Choroid plexus epithelial cell (primary cell): ENCODE results near the gene GSAP.

ENCODE experiments used
- DNase-seq: peaks from one replicate; pipeline ENCODE4 v3.0.0-alpha.2; 2010; ENCODE audit warnings: low read depth
- H3K4me3 ChIP-seq: 2 replicates; pipeline ENCODE4 v1.5.1; 2011; ENCODE audit warnings: low read depth, mild to moderate bottlenecking, control low read depth, low read length, moderate library complexity
- TF ChIP-seq, protein P1 (sequence below): conservative IDR thresholded peaks from 2 replicates; pipeline ENCODE4 v1.5.1; 2011; ENCODE audit warnings: low read depth, mild to moderate bottlenecking, control low read depth, inconsistent platforms, low read length, moderate library complexity

GSAP gene

DNA sequence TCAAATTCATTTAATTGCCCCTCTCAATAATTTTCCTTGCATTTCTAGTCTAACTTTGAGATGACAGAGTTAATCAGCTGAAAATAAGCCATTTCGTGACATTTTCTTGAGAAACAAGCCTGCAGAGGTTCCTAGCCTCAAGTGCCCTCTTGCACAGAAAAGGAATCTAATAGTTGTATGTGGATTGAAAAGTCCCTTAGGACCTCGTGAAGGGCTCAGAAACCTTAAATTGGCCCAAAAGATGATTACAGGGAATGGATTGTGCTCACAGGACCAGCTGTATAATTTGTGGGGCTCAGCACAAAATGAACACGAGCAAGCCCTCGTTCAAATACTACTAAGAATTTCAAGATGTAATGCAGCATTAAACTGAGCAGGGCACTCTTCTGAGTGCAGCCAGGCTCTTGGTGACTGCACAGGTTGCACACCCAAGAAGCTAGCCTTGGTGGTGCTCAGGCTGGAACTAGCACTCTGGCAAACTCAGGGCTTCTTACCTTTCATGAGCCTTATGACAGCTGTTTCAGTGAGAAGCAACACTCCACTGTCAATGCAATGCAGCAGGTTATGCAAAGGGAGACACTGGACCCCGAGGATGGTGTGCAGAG lies 102.2 kb downstream of the GSAP start:
- TF ChIP-seq, protein P1, sequence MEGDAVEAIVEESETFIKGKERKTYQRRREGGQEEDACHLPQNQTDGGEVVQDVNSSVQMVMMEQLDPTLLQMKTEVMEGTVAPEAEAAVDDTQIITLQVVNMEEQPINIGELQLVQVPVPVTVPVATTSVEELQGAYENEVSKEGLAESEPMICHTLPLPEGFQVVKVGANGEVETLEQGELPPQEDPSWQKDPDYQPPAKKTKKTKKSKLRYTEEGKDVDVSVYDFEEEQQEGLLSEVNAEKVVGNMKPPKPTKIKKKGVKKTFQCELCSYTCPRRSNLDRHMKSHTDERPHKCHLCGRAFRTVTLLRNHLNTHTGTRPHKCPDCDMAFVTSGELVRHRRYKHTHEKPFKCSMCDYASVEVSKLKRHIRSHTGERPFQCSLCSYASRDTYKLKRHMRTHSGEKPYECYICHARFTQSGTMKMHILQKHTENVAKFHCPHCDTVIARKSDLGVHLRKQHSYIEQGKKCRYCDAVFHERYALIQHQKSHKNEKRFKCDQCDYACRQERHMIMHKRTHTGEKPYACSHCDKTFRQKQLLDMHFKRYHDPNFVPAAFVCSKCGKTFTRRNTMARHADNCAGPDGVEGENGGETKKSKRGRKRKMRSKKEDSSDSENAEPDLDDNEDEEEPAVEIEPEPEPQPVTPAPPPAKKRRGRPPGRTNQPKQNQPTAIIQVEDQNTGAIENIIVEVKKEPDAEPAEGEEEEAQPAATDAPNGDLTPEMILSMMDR, result no peak

DNA sequence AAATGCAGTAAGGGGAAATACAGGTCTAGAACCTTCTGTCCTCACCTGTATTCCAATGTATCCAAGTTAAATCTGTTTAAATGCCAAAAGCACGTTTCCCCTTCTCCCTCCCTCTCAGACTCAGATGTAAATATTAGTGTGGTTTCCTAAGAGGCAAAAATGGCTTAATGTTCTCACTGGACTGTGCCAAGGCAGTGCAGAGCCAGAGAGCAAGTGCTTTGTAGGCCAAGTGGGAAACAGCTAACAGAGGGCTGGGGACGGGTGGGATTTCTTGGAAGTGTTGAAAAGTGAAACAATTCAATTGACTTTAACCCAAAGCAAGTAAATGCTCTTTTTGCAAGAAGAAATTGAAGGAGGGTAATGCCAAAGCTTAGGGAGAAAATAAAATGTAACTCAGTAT lies 103.1 kb downstream of the GSAP start:
- DNase-seq, result no peak
- TF ChIP-seq, protein P1, result no peak
- H3K4me3 ChIP-seq, result no peak overlapping the region

More for the DNA sequence above, 102.2 kb downstream of the GSAP start:
- DNase-seq, result no peak
- H3K4me3 ChIP-seq, result no peak overlapping the region

DNA sequence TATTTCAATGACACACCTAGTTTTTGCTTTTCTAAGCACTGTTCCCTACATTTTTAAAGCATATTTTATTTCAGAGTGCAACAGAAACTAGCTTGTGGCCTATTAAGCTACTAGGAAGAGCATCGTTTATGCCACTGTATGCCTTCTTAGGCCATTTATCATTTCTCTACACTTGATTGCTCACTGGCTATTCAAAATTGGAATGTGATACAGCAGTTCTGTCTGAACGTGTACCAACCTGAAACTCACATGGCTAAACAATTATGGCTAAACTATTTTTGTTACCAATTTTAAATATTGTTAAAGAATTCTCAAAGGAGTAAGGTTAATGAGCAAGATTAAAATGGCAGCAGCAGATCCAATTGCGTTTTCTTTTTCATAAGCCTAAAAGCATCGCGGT lies 105.2 kb downstream of the GSAP start:
- DNase-seq, result no peak
- TF ChIP-seq, protein P1, result no peak
- H3K4me3 ChIP-seq, result no peak overlapping the region

DNA sequence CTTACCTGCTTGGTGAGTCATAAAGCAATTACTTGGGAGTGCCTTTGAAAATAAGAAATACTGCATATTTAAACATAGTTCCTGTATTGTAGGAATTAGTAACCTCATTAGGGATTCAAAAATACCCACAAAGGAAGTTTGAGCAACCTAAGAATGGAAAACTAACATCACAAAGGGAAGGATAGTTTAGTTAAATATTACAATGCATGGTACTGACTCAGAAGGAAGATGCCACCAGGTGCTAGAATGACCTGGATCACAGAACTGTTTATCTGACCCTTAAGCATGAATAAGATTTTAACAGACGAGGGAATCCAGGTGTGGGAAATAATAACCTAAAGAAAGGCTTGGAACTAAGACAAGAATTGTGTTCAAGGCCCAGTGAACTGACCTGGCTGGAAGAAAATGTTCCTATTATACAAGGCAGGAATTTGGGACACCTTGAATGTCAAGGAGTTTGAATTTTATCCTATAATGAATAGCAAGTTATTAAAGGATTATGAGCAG lies 106.4 kb downstream of the GSAP start:
- TF ChIP-seq, protein P1, result no peak
- no peak for DNase-seq
- no peak overlapping the region for H3K4me3 ChIP-seq

DNA sequence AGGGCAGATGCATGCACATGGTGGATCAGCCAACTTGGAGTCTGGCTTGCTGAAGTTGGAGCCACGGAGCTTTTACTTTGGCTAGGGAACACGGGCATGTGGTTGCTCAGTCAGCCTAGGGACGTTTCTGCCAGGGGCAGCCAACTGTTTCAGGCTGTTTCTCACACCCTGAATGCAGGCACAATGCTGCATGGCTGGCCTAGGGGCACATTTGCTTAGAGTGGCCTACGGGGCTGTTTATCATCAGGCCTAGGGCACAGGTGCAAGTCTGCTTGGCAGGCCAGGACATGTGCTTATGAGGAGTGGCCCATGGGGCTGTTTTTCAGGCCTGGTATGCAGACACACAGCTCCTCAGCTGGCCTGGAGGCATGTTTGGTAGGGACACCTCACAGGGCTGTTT lies 107.4 kb downstream of the GSAP start:
- H3K4me3 ChIP-seq, result no peak overlapping the region
- DNase-seq, result no peak
- TF ChIP-seq, protein P1, result no peak

DNA sequence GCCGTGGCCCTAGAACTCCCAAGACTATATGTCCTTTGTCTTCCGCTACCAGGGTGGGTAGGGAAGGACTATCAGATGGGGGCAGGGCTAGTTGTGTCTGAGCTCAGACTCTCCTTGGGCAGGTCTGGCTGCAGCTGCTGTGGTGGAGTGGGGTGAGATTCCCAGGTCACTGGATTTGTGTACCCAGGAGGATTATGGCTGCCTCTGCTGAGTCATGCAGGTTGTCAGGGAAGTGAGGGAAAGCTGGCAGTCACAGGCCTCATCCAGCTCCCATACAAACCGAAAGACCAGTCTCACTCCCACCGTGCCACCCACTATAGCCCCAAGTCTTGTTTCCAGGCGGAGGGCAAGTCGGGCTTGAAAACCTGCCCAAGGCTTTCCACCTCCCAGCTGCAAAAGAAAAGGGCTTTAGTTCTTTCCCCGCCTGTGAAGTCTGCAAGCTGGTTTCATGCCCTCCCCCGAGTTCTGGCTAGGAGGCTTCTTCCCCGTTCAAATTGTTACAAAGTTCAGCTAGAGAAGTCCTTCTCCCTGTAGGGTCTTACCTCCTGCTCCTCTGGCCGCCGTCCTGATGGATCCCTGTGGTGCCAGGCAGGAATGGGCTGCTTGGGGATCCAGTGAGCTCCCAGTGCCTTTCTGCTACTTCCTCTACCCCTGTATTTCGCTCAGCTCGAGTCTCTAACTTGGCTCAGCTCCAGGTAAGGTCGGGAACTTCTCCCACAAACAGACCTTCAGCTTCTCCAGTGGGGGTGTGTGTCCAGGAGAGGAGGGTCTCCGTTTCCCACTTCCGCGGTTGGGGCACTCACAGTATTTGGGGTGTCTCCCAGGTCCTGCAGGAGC lies 109.7 kb downstream of the GSAP start:
- DNase-seq, result no peak
- TF ChIP-seq, protein P1, result no peak
- no peak overlapping the region for H3K4me3 ChIP-seq
